ENCODE data around the gene CFD. TPM values are rescaled to one million over a fixed set of nuclear protein-coding genes. Genes with fewer than 3 reads are reported as not detected.
A peak's percentile ranks its signal among the peaks of the same experiment; 100 is the strongest.

The CFD gene
- total RNA-seq, 4 donors from 2014 or later, result 339 to 1,037 (median 506) TPM

DNA sequence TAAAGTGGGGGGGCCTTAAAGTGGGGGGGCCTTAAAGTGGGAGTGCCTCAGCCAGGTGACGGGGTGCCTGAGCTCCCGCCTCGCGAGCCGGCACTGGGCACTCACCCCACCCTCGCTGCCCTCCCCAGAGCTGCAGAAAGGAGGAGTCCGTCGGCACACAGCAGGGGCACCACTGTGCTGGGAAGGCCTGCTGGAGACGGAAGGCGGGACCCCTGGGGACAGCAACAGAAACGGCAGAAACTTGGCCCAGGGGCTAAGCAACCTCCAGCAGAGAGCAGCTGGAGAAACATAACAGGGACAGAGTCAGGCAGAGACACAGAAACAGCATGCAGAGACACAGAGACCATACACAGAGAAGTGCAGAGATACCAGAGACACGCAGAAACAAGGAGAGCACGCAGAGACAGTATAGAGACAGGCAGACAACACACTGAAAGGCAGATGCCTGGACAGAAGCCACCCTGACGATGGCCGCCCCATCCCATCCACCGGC is 7.9 kb downstream of the CFD start:
- H3K36me3 ChIP-seq, result peaks cover 9 to 16% of the 10 kb centered on the region in 2 donors
- H3K9me3 ChIP-seq, result no peaks in the 10 kb centered on the region
- no peaks in the 10 kb centered on the region for H3K27me3 ChIP-seq
- H3K27ac ChIP-seq, result no peak overlapping the region
- DNase-seq, result no peak
- TF ChIP-seq POLR2A (IDR thresholded peaks at IDR 0.05) (no peak), CTCF (IDR thresholded peaks at IDR 0.05) (no peak)
- H3K4me3 ChIP-seq (replicated peaks in 1 of 3), result no peak overlapping the region
- intact Hi-C loops (cut with DNase I), result no loop called here
- H3K4me1 ChIP-seq, result peaks cover 0 to 4% of the 10 kb centered on the region in 2 donors
- WGBS, 2 donors, result 86 to 88% methylated on average over 10 to 16 of the region's 16 CpGs

GRCh38 chr19:867855-868457 is 8.5 kb downstream of the CFD start:
- Histone ChIP-seq H3K27ac (no peak overlapping the region), H3K4me1 (peaks cover 0 to 4% of the 10 kb centered on the region in 2 donors), H3K9me3 (no peaks in the 10 kb centered on the region), H3K36me3 (peaks cover 10 to 16% of the 10 kb centered on the region in 2 donors), H3K27me3 (no peaks in the 10 kb centered on the region), H3K4me3 (replicated peaks in 1 of 3) (no peak overlapping the region)
- 94 to 95% methylated on average over 30 to 39 of the region's 39 CpGs for WGBS, 2 donors
- intact Hi-C loops (cut with DNase I), result no loop called here
- TF ChIP-seq POLR2A (IDR thresholded peaks at IDR 0.05), result no peak
- no peak for TF ChIP-seq CTCF (IDR thresholded peaks at IDR 0.05)
- no peak for DNase-seq

- TF ChIP-seq POLR2A (IDR thresholded peaks at IDR 0.05) (no peak), CTCF (IDR thresholded peaks at IDR 0.05) (no peak)
- H3K27ac ChIP-seq, result peak overlapping the region in 1 of 3 donors; percentile 36
- WGBS, 2 donors, result 92 to 97% methylated on average over 31 to 33 of the region's 34 CpGs
- H3K4me1 ChIP-seq, result peaks cover 0 to 4% of the 10 kb centered on the region in 2 donors
- no peaks in the 10 kb centered on the region for H3K27me3 ChIP-seq
- peaks cover 10 to 16% of the 10 kb centered on the region in 2 donors for H3K36me3 ChIP-seq
- H3K4me3 ChIP-seq (replicated peaks in 1 of 3), result no peak overlapping the region
- intact Hi-C loops (cut with DNase I), result no loop called here
- no peaks in the 10 kb centered on the region for H3K9me3 ChIP-seq
- no peak for DNase-seq
Observed at GRCh38 chr19:868458-869244, 9.2 kb downstream of the CFD start.

DNA sequence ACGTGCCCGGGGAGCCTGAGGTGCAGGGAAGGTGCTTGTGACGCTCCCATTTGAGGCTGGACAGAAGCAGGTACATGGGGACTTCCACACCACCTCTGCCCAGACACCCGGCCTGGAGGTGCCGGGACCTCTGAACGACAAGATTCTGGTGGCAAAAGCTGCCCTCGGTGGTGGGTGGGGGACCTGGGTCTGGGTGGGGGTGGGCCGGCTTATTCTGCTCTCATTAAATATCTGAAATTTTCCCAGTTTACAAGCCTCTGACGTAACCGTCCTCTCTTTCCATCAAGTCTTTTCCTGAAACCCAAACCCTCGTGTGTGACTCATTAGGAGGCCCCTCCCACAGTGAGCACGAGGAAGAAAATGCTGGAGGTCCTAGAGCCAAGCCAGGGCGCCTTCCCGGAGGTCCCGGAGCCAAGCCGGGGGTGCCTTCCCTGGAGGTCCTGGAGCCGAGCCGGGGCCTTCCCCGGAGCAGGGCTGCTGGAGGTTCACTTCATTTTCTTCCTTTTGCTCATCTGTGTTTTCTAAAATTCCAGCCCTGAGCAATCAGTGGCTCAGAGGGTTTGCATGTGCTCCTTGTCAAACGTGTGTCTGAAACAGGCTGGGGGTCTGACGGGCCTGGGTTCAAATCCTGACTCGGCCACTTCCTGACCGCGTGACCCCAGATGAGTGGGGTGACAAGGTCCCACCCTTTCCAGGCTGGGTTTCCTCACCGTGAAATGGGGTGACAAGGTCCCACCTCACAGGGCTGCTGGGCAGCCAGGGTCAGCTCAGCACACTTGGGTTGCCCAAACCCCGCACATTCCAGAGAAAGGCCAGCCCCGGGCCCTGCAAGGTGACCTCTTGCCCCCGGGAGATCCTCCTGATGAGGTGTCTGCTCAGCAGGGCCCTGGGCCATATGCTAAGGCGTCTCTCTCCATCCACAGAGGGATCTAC is 10.0 kb downstream of the CFD start:
- no peak for TF ChIP-seq POLR2A (IDR thresholded peaks at IDR 0.05)
- no peak for TF ChIP-seq CTCF (IDR thresholded peaks at IDR 0.05)
- Histone ChIP-seq H3K4me3 (replicated peaks in 1 of 3) (no peak overlapping the region), H3K27ac (peak overlapping the region in 1 of 3 donors; percentile 36), H3K27me3 (no peaks in the 10 kb centered on the region), H3K36me3 (peaks cover 14 to 19% of the 10 kb centered on the region in 2 donors), H3K4me1 (peaks cover 0 to 4% of the 10 kb centered on the region in 2 donors), H3K9me3 (no peaks in the 10 kb centered on the region)
- no peak for DNase-seq
- intact Hi-C loops (cut with DNase I), result no loop called here
- 78 to 86% methylated on average over 23 to 25 of the region's 29 CpGs for WGBS, 2 donors
